ENCODE results near the gene CACNA2D4. TPM values are rescaled to one million over a fixed set of nuclear protein-coding genes. Genes with fewer than 3 reads are reported as not detected.
A peak's percentile ranks its signal among the peaks of the same experiment; 100 is the strongest.

Gene CACNA2D4
- total RNA-seq, 1 experiment from 2014 or later: not detected

GRCh38 chr12:1760566-1761382, 157.7 kb downstream of the CACNA2D4 start:
- H3K9me3 ChIP-seq (ENCODE audit: low read length): no peaks in the 10 kb centered on the region
- peaks cover 1% of the 10 kb centered on the region; the same call in 1 of the 2 replicates for H3K4me1 ChIP-seq (ENCODE audit: insufficient read depth, low read length)
- H3K4me2 ChIP-seq (ENCODE audit: low read length): no peak overlapping the region
- H3K27ac ChIP-seq (ENCODE audit: low read length): no peak overlapping the region
- TF ChIP-seq CTCF (conservative IDR thresholded peaks at IDR 0.05; ENCODE audit: low read depth, low read length) (no peak), EZH2phosphoT487 (IDR thresholded peaks at IDR 0.05; ENCODE audit: borderline replicate concordance, low read length) (no peak), EZH2 (IDR thresholded peaks at IDR 0.05; ENCODE audit: low read length, unreplicated experiment) (no peak)
- ChIA-PET CTCF (no interaction called here), POLR2A (ENCODE audit: unreplicated experiment) (no interaction called here)
- H2AFZ ChIP-seq (ENCODE audit: low read length): no peak overlapping the region
- peaks cover 19% of the 10 kb centered on the region; the same call in 1 of the 2 replicates for H3K79me2 ChIP-seq (ENCODE audit: low read length)
- intact Hi-C loops (cut with micrococcal nuclease): no loop called here
- no peaks in the 10 kb centered on the region for H3K36me3 ChIP-seq (ENCODE audit: low read depth, low read length)
- H3K9me2 ChIP-seq (replicated peaks; ENCODE audit: low read length): no peaks in the 10 kb centered on the region
- H4K20me1 ChIP-seq (ENCODE audit: low read length): no peaks in the 10 kb centered on the region
- BruUV-seq (replicated peaks): no TSS peak
- H3F3A ChIP-seq (ENCODE audit: low read length, unreplicated experiment): no peaks in the 10 kb centered on the region
- no peak for DNase-seq
- no peak overlapping the region for H3K9ac ChIP-seq (ENCODE audit: low read length)
- no peaks in the 10 kb centered on the region for H3K27me3 ChIP-seq (ENCODE audit: low read length)
- H3K4me3 ChIP-seq (ENCODE audit: low read length): no peak overlapping the region
- peak; percentile 67 for ATAC-seq

GRCh38 chr12:1758887-1759286, 159.6 kb downstream of the CACNA2D4 start:
- Histone ChIP-seq H3K27ac (ENCODE audit: low read length) (no peak overlapping the region), H3K4me1 (ENCODE audit: insufficient read depth, low read length) (no peaks in the 10 kb centered on the region; the same call in 1 of the 2 replicates), H3F3A (ENCODE audit: low read length, unreplicated experiment) (no peaks in the 10 kb centered on the region), H3K79me2 (ENCODE audit: low read length) (peaks cover 10% of the 10 kb centered on the region; the same call in 1 of the 2 replicates), H4K20me1 (ENCODE audit: low read length) (no peaks in the 10 kb centered on the region), H3K4me2 (ENCODE audit: low read length) (no peak overlapping the region), H3K4me3 (ENCODE audit: low read length) (no peak overlapping the region), H3K27me3 (ENCODE audit: low read length) (no peaks in the 10 kb centered on the region), H3K9ac (ENCODE audit: low read length) (no peak overlapping the region), H3K36me3 (ENCODE audit: low read depth, low read length) (peaks cover 3% of the 10 kb centered on the region; the same call in 1 of the 2 replicates), H3K9me3 (ENCODE audit: low read length) (no peaks in the 10 kb centered on the region), H2AFZ (ENCODE audit: low read length) (no peak overlapping the region), H3K9me2 (replicated peaks; ENCODE audit: low read length) (no peaks in the 10 kb centered on the region)
- intact Hi-C loops (cut with micrococcal nuclease): no loop called here
- no peak for DNase-seq
- ChIA-PET POLR2A (ENCODE audit: unreplicated experiment) (no interaction called here), CTCF (no interaction called here)
- no TSS peak for BruUV-seq (replicated peaks)
- TF ChIP-seq EZH2 (IDR thresholded peaks at IDR 0.05; ENCODE audit: low read length, unreplicated experiment) (no peak), CTCF (conservative IDR thresholded peaks at IDR 0.05; ENCODE audit: low read depth, low read length) (no peak), EZH2phosphoT487 (IDR thresholded peaks at IDR 0.05; ENCODE audit: borderline replicate concordance, low read length) (no peak)
- ATAC-seq: no peak

GRCh38 chr12:1758376-1758775, 160.1 kb downstream of the CACNA2D4 start:
- POLR2A ChIA-PET (ENCODE audit: unreplicated experiment): no interaction called here
- Histone ChIP-seq H3K36me3 (ENCODE audit: low read depth, low read length) (peaks cover 3% of the 10 kb centered on the region; the same call in 1 of the 2 replicates), H3F3A (ENCODE audit: low read length, unreplicated experiment) (no peaks in the 10 kb centered on the region), H3K9ac (ENCODE audit: low read length) (no peak overlapping the region), H2AFZ (ENCODE audit: low read length) (no peak overlapping the region), H3K27me3 (ENCODE audit: low read length) (no peaks in the 10 kb centered on the region), H3K9me3 (ENCODE audit: low read length) (no peaks in the 10 kb centered on the region), H4K20me1 (ENCODE audit: low read length) (no peaks in the 10 kb centered on the region), H3K27ac (ENCODE audit: low read length) (no peak overlapping the region), H3K79me2 (ENCODE audit: low read length) (0 out of 2 replicates have a peak, but pooled peaks cover 9% of the 10 kb centered on the region), H3K4me2 (ENCODE audit: low read length) (no peak overlapping the region), H3K9me2 (replicated peaks; ENCODE audit: low read length) (no peaks in the 10 kb centered on the region), H3K4me1 (ENCODE audit: insufficient read depth, low read length) (no peaks in the 10 kb centered on the region; the same call in 1 of the 2 replicates), H3K4me3 (ENCODE audit: low read length) (no peak overlapping the region)
- BruUV-seq (replicated peaks): no TSS peak
- TF ChIP-seq CTCF (conservative IDR thresholded peaks at IDR 0.05; ENCODE audit: low read depth, low read length) (no peak), EZH2phosphoT487 (IDR thresholded peaks at IDR 0.05; ENCODE audit: borderline replicate concordance, low read length) (no peak), EZH2 (IDR thresholded peaks at IDR 0.05; ENCODE audit: low read length, unreplicated experiment) (no peak)
- DNase-seq (no peak), ATAC-seq (no peak)
- CTCF ChIA-PET: no interaction called here
- intact Hi-C loops (cut with micrococcal nuclease): no loop called here
